HFFc6 (cell line): ENCODE data around the gene BICDL1. TPM values are rescaled to one million over a fixed set of nuclear protein-coding genes. Genes with fewer than 3 reads are reported as not detected.

Source experiments
- DNase-seq: peaks from one replicate; pipeline ENCODE4 v3.0.0-alpha.2; 2018
- H3K27ac Mint-ChIP-seq: 2 replicates; pipeline ENCODE4 v1.8.0; 2020; ENCODE audit warnings: mild to moderate bottlenecking, mixed read lengths
- H3K27me3 Mint-ChIP-seq: 2 replicates; pipeline ENCODE4 v1.8.0; 2021; ENCODE audit warnings: mild to moderate bottlenecking, moderate library complexity, mixed read lengths; ENCODE audit not compliant: insufficient read depth
- H3K36me3 Mint-ChIP-seq: 2 replicates; pipeline ENCODE4 v1.8.0; 2021; ENCODE audit warnings: low read depth, mixed read lengths
- H3K4me1 Mint-ChIP-seq: 2 replicates; pipeline ENCODE4 v1.8.0; 2020; ENCODE audit warnings: low read depth, mixed read lengths
- H3K4me3 Mint-ChIP-seq: 2 replicates; pipeline ENCODE4 v1.8.0; 2020; ENCODE audit warnings: mild to moderate bottlenecking, moderate library complexity, mixed read lengths
- H3K9me3 Mint-ChIP-seq: 2 replicates; pipeline ENCODE4 v1.8.0; 2020; ENCODE audit warnings: mild to moderate bottlenecking, mixed read lengths
- total RNA-seq, 6 experiments: library from RNA; stranded (reverse); fragmentation: NEBNext Ultra II Directional; extraction: Animal tissue kit (Norgen Biotek cat#: 25700); gene quantifications; 2 replicates in 1 of 6; 3 replicates in 5 of 6; pipeline ENCODE4 v1.2.3, GENCODE V29; 2021
- TF ChIP-seq, protein P1 (sequence below): fragments of 200-600 bp; sonication (generic); IDR thresholded peaks from 2 replicates; pipeline ENCODE4 v1.5.0; 2021; ENCODE audit warnings: antibody characterized with exemption, mild to moderate bottlenecking

The BICDL1 gene
- total RNA-seq, 6 experiments from 2014 or later, result 0.05 TPM; not detected in 5

DNA sequence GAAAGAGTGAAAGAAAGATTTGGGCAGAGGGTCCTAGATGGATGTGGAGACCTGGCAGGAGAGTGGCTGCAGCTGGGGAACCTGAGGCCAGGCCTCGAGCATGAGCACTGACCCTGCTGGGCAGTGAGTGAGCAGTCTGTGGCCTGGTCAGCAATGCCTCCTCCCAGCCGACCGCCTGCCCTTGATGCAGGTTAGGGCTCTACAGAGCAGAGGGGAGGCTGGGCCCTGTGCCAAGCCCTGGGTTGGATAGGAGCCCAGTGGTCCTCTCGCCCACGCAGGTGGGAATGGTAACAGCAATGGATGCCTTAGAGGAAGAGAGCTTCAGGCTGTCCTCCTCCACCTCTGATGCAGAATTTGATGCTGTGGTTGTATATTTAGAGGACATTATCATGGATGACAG lies 67.7 kb downstream of the BICDL1 start:
- Mint-ChIP-seq H3K27ac (no peak overlapping the region), H3K27me3 (peaks cover 31% of the 10 kb centered on the region), H3K9me3 (peaks cover 2% of the 10 kb centered on the region; the same call in 1 of the 2 replicates), H3K4me3 (no peak overlapping the region), H3K36me3 (no peaks in the 10 kb centered on the region), H3K4me1 (no peaks in the 10 kb centered on the region)
- TF ChIP-seq, protein P1, sequence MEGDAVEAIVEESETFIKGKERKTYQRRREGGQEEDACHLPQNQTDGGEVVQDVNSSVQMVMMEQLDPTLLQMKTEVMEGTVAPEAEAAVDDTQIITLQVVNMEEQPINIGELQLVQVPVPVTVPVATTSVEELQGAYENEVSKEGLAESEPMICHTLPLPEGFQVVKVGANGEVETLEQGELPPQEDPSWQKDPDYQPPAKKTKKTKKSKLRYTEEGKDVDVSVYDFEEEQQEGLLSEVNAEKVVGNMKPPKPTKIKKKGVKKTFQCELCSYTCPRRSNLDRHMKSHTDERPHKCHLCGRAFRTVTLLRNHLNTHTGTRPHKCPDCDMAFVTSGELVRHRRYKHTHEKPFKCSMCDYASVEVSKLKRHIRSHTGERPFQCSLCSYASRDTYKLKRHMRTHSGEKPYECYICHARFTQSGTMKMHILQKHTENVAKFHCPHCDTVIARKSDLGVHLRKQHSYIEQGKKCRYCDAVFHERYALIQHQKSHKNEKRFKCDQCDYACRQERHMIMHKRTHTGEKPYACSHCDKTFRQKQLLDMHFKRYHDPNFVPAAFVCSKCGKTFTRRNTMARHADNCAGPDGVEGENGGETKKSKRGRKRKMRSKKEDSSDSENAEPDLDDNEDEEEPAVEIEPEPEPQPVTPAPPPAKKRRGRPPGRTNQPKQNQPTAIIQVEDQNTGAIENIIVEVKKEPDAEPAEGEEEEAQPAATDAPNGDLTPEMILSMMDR, result no peak
- DNase-seq, result no peak

DNA sequence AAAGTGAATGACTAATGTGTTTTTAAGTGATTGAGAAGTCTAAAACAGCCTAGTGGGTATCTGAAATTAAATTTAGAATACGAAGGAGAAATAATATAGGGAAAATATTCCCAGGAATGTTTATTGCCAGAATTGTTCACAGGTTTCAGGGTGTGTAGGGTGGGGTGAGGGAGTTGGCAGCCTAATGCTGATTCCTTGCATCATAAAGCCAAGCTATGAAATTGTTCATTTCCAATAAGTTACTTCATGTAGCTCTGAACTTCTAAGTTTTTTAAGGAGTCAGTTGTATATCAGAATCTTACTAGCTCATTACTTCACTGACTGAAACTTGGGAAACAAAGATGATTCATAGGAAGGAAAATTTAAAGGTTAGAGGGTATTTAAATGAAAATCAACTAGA lies 71.2 kb downstream of the BICDL1 start:
- Mint-ChIP-seq H3K4me1 (no peaks in the 10 kb centered on the region), H3K36me3 (no peaks in the 10 kb centered on the region), H3K4me3 (no peak overlapping the region), H3K9me3 (no peaks in the 10 kb centered on the region), H3K27ac (no peak overlapping the region), H3K27me3 (peaks cover 38% of the 10 kb centered on the region)
- DNase-seq, result no peak
- TF ChIP-seq, protein P1, result no peak

DNA sequence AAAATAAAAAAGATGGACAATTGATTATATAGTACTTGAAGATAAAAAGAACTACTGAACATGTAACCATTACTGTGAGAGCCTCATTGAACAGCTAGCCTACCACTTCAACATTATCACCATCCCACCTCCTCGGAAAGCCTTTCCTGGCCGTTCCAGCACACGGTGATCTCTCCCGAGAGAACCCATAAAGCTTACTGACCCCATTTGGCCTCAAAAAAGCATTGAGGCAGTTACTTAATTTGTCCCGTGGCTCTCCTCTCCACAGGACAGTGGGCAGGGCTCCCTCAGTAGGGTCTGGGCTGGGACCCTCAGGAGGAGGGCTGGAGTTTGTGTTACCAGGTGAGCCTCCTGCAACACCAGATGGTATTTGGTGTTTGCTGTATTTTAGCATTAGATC lies 71.7 kb downstream of the BICDL1 start:
- H3K9me3 Mint-ChIP-seq, result no peaks in the 10 kb centered on the region
- no peak for DNase-seq
- no peaks in the 10 kb centered on the region for H3K36me3 Mint-ChIP-seq
- TF ChIP-seq, protein P1, result no peak
- peaks cover 43% of the 10 kb centered on the region for H3K27me3 Mint-ChIP-seq
- no peaks in the 10 kb centered on the region for H3K4me1 Mint-ChIP-seq
- no peak overlapping the region for H3K27ac Mint-ChIP-seq
- no peak overlapping the region for H3K4me3 Mint-ChIP-seq

DNA sequence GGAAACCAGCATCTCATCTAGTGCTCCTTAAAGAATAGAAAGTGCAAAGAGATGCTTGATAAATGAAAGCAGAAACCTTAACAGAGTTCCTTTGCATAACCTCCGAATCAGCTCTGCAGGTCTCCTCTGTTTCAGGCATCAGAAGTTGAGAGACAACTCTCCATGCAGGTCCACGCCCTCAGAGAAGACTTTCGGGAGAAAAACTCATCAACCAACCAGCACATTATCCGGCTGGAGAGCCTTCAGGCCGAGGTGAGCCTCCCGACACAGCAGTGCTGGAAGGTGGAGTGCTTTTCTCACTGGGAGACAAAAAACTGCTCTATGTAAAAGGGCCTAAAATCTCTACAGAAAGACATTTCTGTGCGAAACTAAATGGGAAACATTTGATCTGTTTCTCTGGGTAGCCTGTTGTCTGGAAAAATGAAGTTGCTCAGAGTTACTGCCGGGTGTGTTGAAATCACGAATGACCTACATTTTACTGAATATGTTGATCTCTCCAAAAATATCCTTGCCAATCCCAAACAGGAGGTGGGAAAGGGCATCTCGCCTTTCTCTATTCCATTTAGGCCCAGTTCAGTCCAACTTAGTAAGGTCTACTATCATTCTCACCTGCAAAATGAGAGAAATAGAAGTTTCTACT lies 72.7 kb downstream of the BICDL1 start:
- Mint-ChIP-seq H3K4me3 (no peak overlapping the region), H3K36me3 (no peaks in the 10 kb centered on the region), H3K27me3 (peaks cover 50% of the 10 kb centered on the region), H3K27ac (no peak overlapping the region), H3K4me1 (no peaks in the 10 kb centered on the region), H3K9me3 (no peaks in the 10 kb centered on the region)
- no peak for DNase-seq
- TF ChIP-seq, protein P1, result no peak

DNA sequence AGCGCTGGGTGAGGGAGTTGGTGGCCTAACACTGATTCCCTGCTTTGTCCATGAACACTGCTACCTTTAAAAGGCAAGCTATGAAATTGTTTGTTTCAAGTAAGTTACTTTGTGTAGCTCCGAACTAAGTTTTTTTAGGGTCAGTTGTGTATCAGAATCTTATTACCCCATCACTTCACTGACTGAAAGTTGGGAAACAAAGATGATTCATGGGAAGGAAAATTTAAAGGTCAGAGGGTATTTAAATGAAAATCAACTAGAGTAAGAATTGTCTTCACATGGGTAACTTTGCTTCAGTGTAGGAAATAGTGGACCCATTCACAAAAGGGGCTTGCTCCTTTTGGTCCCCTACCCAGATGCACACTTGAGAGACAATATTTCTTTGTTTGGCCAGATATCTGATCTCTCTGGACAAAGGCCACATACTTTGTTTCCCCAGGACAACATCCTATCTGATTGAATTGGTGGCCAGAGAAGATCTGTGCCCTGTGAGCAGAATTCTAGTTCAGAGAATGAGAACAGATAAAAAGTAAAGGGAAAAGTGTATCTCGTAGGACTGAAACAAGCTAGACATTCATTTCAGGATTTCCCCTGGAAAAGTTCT lies 74.0 kb downstream of the BICDL1 start:
- Mint-ChIP-seq H3K27me3 (peaks cover 55% of the 10 kb centered on the region), H3K9me3 (no peaks in the 10 kb centered on the region), H3K27ac (no peak overlapping the region), H3K4me3 (no peak overlapping the region), H3K4me1 (no peaks in the 10 kb centered on the region), H3K36me3 (no peaks in the 10 kb centered on the region)
- no peak for DNase-seq
- TF ChIP-seq, protein P1, result no peak
